Measurements from ENCODE around the gene FAHD1.

FAHD1 gene

DNA sequence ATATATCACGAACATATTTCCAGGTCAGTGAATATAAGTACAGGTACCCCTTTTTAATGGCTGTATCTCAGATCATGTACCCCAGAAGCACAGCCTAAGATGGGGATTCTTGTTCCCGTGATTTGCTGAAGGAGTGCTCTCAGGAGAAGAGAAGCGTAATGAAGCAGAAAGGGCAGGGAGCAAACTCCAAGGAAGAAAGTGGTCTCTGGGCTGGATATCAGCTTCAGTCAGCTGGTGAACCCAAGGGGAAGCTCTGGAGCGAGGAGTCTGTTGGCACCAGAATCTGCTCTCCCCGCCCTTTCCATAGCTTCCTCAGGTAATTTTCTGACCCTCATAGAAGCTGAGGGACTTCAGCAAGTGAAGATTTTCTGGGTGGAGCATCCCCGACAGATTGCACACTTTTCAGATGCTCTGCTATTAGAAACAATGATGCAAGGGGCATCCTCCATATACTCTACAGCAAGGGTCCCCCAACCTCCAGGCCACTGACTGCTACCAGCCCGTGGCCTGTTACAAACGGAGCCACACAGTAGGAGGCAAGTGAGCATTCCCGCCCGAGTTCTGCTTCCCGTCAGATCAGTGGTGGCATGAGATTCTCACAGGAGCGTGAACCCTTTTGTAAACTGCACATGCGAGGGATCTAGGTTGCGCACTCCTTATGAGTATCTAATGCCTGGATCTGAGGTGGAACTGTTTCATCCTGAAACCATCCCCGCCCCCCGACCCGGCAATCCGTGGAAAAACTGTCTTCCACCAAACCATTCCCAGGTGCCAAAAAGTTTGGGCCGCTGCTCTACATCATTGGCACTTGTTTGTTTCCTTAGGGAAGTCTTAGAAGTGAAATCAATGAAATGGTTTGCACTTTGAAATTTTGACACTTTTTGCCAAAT, 4.4 kb downstream of the FAHD1 start:
- no peak for TF ChIP-seq CTCF (IDR thresholded peaks at IDR 0.05; ENCODE audit: insufficient read depth, low read depth, low read length, missing control alignments)
- DNase-seq (ENCODE audit: low read depth), result no peak
- H3K4me3 ChIP-seq (ENCODE audit: low read depth, low read length), result no peak overlapping the region

GRCh38 chr16:1832838-1833454, 5.9 kb downstream of the FAHD1 start:
- no peak for TF ChIP-seq CTCF (IDR thresholded peaks at IDR 0.05; ENCODE audit: insufficient read depth, low read depth, low read length, missing control alignments)
- no peak for DNase-seq (ENCODE audit: low read depth)
- H3K4me3 ChIP-seq (ENCODE audit: low read depth, low read length), result no peak overlapping the region

GRCh38 chr16:1834096-1834495, 7.1 kb downstream of the FAHD1 start:
- TF ChIP-seq CTCF (IDR thresholded peaks at IDR 0.05; ENCODE audit: insufficient read depth, low read depth, low read length, missing control alignments), result no peak
- no peak overlapping the region for H3K4me3 ChIP-seq (ENCODE audit: low read depth, low read length)
- no peak for DNase-seq (ENCODE audit: low read depth)

- no peak overlapping the region for H3K4me3 ChIP-seq (ENCODE audit: low read depth, low read length)
- no peak for TF ChIP-seq CTCF (IDR thresholded peaks at IDR 0.05; ENCODE audit: insufficient read depth, low read depth, low read length, missing control alignments)
- no peak for DNase-seq (ENCODE audit: low read depth)
These were observed 12.5 kb downstream of the FAHD1 start for GRCh38 chr16:1839554-1839953.

- DNase-seq (ENCODE audit: low read depth), result no peak
- TF ChIP-seq CTCF (IDR thresholded peaks at IDR 0.05; ENCODE audit: insufficient read depth, low read depth, low read length, missing control alignments), result no peak
- no peak overlapping the region for H3K4me3 ChIP-seq (ENCODE audit: low read depth, low read length)
These were observed 19.0 kb downstream of the FAHD1 start for GRCh38 chr16:1845985-1846384.

GRCh38 chr16:1846416-1846815, 19.4 kb downstream of the FAHD1 start:
- DNase-seq (ENCODE audit: low read depth), result no peak
- H3K4me3 ChIP-seq (ENCODE audit: low read depth, low read length), result no peak overlapping the region
- TF ChIP-seq CTCF (IDR thresholded peaks at IDR 0.05; ENCODE audit: insufficient read depth, low read depth, low read length, missing control alignments), result no peak

Measured in GM12865 (cell line).